HG02840 (cell line): ENCODE measurements around the gene LRRC73.

ENCODE experiments used
- ATAC-seq: cut with Tn5 transposase; IDR thresholded peaks from one replicate; pipeline ENCODE4 v1.9.1; 2021; ENCODE audit warnings: mild to moderate bottlenecking, moderate library complexity, moderate number of reproducible peaks; ENCODE audit not compliant: unreplicated experiment, low FRiP score

The LRRC73 gene

GRCh38 chr6:43493833-43494232 lies 16.3 kb downstream of the LRRC73 start:
- ATAC-seq: no peak

DNA sequence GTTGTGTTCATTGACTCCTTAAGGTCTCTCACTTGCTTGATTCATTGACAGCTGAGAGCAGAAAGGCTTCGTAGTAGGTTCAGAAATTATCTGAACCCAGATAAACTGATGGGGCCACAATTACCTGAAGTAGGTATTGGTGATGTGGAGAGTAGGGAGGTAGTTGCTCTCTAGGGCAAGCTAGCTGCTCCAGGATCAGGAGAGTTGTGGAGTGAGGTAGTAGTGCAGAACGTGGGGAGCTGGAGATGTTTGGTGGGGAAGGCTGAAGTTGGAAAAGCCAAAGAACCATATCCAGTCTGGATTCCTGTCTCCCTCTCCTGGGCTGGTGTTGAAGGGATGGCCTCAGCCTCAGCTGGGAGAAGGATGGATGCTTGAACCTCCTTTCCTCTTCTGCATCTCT lies 16.9 kb downstream of the LRRC73 start:
- no peak for ATAC-seq

DNA sequence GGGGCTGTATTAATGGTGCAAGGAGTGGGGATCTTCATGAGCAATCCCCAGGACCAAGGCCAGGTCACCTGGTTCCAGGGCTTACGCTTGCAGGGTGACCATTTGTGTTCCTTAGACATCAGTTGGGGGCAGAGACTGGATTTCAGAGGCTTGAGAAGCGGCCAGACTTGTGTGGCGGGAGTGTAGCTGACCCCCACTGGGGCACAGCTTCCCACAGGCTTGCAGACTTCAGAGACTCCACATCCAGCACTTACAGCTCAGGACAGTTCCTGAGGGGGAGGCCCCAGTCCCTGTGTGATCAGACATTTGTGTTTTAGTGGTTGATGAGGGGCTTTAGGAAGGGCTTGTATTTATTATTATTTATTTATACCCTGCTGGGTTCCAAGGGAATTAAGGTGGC lies 17.5 kb downstream of the LRRC73 start:
- ATAC-seq: no peak

DNA sequence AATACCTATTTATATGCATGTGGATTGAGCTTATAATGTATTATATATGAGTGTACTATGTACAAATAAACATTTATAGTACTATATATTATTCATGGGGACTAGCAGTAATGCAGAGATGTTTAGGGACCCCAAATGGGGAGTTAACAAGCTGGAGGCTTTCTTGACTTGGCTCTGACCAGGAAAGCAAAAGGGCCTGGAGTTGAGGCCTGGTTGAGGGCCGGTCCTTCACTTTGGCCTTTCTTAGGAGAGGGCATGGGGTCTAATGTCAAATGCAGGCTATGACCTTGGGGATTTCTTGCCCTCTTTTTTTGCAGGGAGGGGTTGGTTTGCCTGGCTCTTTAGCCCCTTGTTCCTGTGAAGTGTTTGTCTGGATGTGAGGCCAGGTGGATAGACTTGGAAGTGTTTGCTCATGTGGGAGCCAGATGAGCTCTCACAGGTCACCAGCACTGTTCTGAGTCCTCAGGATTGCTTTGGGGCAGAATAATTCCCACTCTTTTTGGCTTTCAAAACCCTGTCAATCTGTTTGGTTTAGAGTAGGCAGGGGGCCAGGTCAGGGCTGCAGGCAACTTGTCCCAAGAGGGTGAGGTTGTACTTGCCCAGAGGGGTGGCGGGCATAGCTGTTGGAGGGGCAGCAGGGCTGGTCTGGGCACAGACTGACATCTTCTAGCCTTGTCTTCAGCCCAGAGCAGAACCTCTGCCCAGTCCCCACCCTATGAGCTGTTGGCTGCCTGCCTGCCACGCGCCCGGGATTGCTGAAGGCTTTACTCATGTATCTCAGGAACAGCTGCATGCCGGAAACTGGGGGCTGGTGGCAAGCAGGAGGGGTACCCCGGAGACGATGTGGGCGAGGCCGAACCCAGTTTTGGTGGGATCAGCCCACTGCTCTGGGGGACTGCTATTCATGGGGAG lies 18.1 kb downstream of the LRRC73 start:
- ATAC-seq: no peak

GRCh38 chr6:43490523-43490939 lies 19.6 kb downstream of the LRRC73 start:
- no peak for ATAC-seq

GRCh38 chr6:43489277-43490072 lies 20.7 kb downstream of the LRRC73 start:
- ATAC-seq: no peak

GRCh38 chr6:43488667-43489276 lies 21.4 kb downstream of the LRRC73 start:
- ATAC-seq: no peak

- ATAC-seq: no peak
These were observed 28.4 kb downstream of the LRRC73 start for GRCh38 chr6:43481591-43482236.

DNA sequence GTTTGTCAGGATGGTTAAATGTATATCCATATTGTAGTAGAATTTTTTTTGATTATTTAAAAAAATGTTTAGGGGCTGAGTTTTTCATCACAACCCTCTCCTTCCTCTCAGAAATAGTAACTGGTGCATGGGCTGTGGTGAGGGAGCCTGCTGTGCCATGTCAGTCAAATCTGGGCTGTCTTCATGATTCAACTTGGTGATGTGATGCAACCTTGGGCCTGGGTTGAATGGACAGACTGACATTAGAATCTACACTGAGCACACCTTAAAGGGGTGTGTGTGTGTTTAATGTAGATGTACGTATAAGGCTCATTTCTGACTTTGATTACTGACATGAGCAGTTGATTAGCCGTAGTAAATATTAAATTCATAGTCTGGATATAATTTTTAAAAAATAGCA lies 29.1 kb downstream of the LRRC73 start:
- no peak for ATAC-seq

DNA sequence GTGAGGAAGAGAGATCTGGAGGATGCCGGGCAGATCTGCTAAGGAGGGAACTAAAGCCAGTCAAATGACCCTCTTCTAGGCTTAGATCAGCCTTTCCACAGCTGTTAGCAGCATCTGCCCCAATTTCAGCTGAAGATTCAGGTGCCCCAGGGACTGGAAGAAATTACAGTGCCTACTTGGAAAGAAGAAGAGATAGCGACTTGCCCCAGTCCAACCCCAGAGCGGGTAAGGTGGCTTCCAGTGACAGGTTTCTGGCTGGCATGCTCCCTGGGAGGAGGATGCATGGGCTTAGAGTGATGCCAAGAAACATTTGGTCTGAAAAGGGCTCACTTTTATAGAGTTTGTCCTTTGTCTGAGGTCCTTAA lies 32.2 kb downstream of the LRRC73 start:
- ATAC-seq: no peak

DNA sequence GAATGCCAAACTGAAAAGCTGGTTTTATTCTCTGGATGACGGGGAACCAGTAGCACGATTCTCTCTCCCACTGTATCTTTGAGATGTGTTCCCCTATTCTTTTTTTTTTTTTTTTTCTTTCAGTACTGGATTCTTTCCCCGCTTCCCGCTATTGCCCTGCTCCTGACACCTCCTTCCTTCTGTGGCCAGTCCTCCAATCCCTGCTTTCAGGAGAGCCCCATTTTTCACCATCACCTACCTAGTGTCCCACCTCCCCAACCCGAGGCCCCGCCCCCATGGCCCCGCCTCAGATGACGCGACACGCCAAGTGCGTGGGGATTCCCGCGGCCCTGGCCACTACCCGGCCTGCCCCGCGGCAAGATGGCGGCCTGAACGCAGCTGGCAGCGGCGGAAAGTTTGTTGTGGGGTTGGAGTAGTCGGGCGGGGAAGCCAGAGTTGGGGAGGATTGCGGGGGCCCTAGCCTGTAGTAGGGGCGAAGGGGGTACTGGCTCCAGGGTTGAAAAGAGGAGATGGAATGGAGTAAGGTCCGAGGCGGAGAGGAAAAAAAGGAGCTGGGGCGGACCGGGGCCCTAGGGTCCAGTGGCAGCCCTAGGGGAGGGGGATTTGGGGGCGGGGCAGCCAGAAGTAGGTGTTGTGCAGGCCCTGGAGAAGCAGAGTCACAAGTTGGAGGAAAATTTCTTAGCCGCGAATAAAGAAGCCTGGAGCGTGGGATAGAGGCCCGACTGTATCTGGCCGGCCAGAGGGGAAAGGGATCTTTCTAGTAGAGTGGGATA lies 32.7 kb downstream of the LRRC73 start, which contains the start of gene TJAP1:
Gene TJAP1 (plus strand): TSS at position 336 of the 773 bp plus-strand sequence. CDS start 21,432 bp downstream, outside the sequence.
- peak; percentile 84 for ATAC-seq

- ATAC-seq: no peak
These were observed 33.4 kb downstream of the LRRC73 start for GRCh38 chr6:43476746-43477145.

- ATAC-seq: no peak
These were observed 34.6 kb downstream of the LRRC73 start for GRCh38 chr6:43475516-43475915.

DNA sequence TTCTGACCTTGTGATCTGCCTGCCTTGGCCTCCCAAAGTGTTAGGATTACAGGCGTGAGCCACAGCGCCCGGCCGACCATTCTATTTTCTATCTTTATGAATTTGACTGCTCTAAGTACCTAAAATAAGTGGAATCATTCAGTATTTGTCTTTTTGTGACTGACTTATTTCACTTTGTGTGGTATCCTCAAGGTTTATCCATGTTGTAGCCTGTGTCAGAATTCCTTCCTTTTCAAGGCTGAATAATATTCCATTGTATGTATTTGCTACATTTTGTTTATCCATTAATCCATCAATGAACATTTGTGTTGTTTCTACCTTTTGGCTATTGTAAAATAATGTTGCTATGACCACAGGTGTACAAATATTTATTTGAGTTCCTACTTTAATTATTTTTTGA lies 37.6 kb downstream of the LRRC73 start:
- no peak for ATAC-seq

DNA sequence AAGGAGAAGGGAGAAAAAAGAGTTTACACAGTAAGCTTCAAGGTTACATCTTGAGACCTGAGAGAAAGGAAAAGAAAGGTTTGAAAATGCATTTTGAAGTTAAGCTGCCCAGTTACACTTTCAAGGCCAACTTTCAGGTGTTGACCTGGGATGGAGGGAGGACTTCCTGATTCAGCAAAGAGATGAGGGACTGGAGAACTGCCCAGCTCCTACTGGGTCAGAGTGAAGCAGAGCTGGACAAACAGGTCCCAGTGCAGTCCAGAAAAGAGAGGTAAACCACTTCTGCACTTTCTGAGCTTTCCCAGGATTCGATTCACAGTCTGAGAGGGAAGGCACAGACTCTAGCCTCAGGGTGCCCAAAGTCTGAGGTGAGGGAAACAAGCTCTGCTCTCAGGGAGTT lies 38.7 kb downstream of the LRRC73 start:
- no peak for ATAC-seq

GRCh38 chr6:43469947-43470346 lies 40.2 kb downstream of the LRRC73 start:
- no peak for ATAC-seq

DNA sequence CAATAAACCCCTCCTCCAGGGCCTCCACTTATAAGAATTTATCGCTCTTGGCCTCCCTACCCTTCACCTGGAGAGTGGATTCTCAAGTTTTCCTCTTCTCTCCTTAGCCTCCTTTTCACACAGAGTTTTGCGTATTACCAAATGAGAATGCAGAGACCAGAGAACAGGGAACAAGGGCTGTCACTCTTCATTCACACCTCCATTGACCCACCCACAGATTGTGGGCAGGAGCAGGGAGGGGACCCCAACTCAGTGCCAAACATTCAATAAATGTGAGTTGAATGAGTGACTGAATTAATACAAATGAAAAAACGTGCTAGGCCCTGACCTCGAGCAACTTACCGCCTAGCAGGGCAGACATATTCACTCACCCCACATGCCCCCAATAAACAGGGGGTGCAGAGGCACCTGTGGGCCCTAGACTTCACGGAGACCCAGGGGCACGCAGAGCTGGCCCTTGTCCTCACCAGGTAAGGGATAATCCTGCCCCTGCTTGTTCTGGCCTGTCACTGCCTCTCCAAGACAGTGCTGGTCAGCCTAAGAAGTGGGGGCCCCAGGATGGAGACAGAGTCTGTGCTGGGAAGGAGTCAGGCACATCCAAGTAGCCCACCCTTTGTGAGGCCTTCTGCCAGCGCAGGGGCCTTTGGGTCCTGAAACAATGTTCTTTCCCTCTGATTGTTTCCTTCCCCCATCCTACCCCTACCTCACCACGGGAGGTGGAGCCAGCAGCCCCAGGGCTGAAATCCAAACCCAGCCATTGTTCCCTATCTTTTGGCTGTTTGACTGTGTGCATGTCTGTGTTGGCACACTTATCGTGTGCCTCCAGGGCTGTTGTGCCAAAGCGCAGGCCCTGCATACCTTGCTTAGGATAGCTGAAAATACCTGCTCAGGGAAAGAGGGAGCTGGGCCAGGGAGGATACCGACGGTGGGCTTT lies 41.1 kb downstream of the LRRC73 start:
- ATAC-seq: no peak

GRCh38 chr6:43468240-43468639 lies 41.9 kb downstream of the LRRC73 start:
- ATAC-seq: no peak

DNA sequence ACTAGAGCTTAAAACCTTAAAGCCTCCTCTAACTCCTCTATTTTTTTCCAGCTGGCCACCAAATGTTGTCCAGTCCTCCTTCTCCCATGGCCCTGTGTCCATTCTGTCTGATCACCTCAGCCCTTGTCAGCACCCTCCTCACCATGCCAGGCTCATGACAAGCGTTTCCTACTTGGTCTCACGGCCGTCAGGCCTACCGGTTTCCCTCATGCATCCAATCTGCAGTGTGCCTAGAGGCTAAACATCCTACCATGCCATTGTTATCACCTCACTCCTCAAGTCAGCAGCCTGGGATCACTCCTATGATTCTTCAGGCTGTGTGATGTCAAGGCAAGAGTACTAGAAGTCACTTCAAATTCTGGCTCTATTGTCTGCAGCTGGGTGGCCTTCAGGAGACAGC lies 42.4 kb downstream of the LRRC73 start:
- ATAC-seq: no peak
